ENCODE measurements around the gene ADAMTS19.

- TF ChIP-seq CTCF (optimal IDR thresholded peaks at IDR 0.05 in 1 of 3, IDR thresholded peaks at IDR 0.05 in 1 of 3, conservative IDR thresholded peaks at IDR 0.05 in 1 of 3; ENCODE audit: extremely low read depth in 1 of 3, insufficient read depth in 2 of 3, low read length in 3 of 3) (no peak), EZH2 (IDR thresholded peaks at IDR 0.05; ENCODE audit: low read length) (no peak)
Observed at GRCh38 chr5:129601576-129601975, 141.5 kb downstream of the ADAMTS19 start.

Measured in keratinocyte (primary cell).